HL-60 (cell line): ENCODE results near the gene PLA2G6.

Source experiments
- DNase-seq, 2 experiments: peaks; one replicate each; pipeline ENCODE4 v3.0.0-alpha.2; 2010 to 2020; ENCODE audit warnings: low read depth in 1 of 2, low spot score in 1 of 2
- H3K27ac ChIP-seq: fragments of 250-450 bp; sonication (Bioruptor Pico); replicated peaks from 2 replicates; pipeline ENCODE4 v1.5.1; 2020; ENCODE audit warnings: mild to moderate bottlenecking, moderate library complexity
- H3K27me3 ChIP-seq: fragments of 250-450 bp; sonication (Bioruptor Pico); 2 replicates; pipeline ENCODE4 v1.5.1; 2021; ENCODE audit warnings: mild to moderate bottlenecking, moderate library complexity; ENCODE audit not compliant: insufficient read depth, poor library complexity, severe bottlenecking
- H3K4me3 ChIP-seq: replicated peaks from 2 replicates; pipeline ENCODE4 v1.5.1; 2011; ENCODE audit warnings: mild to moderate bottlenecking, control low read depth, low read length; ENCODE audit not compliant: insufficient read depth
- GABPA ChIP-seq: IDR thresholded peaks from 2 replicates; pipeline ENCODE4 v1.6.1; 2012; ENCODE audit warnings: low read depth
- POLR2AphosphoS5 ChIP-seq: IDR thresholded peaks from 2 replicates; pipeline ENCODE4 v1.6.1; 2012; ENCODE audit warnings: low read depth
- SPI1 ChIP-seq: IDR thresholded peaks from 2 replicates; pipeline ENCODE4 v1.6.1; 2012; ENCODE audit warnings: low read depth, mild to moderate bottlenecking, borderline replicate concordance
- TF ChIP-seq, protein P1 (sequence below): IDR thresholded peaks from one replicate; pipeline ENCODE4 v1.5.1; 2011; ENCODE audit warnings: low read length, control low read depth, inconsistent platforms; ENCODE audit not compliant: insufficient read depth
- TF ChIP-seq, protein P2 (sequence below): IDR thresholded peaks from 2 replicates; pipeline ENCODE4 v1.6.1; 2012; ENCODE audit warnings: low read depth; ENCODE audit not compliant: insufficient replicate concordance

The PLA2G6 gene

DNA sequence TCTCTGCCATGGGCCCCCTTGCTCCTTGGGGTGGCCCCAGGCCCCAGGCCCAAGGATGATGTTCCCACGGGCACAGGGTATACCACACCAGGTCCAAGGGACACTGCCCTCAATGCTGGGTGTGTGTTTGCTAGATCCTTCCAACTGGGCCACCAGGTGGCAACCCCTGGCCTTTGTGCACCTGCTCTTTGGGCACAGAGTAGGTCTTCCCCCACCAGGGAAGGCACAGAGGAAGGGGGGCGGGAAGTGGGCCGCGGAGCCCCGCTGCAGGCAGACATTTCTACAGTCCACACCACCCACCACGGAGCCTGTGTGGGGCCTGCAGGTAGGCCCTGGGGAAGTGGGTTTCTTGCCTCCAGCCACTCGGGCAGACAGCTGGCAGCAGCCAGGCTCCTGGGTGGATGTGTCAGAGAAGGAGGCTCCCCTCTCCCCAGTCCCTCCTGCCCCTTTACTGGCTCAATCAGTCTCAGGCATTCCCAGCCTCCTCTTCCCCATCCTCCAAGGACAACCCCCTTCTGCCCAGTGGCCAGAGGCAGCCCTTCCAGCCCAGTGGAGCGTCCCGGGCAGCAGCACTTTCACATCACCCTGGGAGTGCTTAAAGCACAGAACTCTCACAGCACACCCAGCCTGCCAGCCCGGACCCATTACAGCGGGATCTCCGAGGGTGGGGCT lies 41.8 kb upstream of the PLA2G6 start:
- DNase-seq, result no peak
- TF ChIP-seq, protein P1, sequence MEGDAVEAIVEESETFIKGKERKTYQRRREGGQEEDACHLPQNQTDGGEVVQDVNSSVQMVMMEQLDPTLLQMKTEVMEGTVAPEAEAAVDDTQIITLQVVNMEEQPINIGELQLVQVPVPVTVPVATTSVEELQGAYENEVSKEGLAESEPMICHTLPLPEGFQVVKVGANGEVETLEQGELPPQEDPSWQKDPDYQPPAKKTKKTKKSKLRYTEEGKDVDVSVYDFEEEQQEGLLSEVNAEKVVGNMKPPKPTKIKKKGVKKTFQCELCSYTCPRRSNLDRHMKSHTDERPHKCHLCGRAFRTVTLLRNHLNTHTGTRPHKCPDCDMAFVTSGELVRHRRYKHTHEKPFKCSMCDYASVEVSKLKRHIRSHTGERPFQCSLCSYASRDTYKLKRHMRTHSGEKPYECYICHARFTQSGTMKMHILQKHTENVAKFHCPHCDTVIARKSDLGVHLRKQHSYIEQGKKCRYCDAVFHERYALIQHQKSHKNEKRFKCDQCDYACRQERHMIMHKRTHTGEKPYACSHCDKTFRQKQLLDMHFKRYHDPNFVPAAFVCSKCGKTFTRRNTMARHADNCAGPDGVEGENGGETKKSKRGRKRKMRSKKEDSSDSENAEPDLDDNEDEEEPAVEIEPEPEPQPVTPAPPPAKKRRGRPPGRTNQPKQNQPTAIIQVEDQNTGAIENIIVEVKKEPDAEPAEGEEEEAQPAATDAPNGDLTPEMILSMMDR, result no peak
- TF ChIP-seq SPI1, result no peak
- TF ChIP-seq GABPA, result no peak
- TF ChIP-seq, protein P2, sequence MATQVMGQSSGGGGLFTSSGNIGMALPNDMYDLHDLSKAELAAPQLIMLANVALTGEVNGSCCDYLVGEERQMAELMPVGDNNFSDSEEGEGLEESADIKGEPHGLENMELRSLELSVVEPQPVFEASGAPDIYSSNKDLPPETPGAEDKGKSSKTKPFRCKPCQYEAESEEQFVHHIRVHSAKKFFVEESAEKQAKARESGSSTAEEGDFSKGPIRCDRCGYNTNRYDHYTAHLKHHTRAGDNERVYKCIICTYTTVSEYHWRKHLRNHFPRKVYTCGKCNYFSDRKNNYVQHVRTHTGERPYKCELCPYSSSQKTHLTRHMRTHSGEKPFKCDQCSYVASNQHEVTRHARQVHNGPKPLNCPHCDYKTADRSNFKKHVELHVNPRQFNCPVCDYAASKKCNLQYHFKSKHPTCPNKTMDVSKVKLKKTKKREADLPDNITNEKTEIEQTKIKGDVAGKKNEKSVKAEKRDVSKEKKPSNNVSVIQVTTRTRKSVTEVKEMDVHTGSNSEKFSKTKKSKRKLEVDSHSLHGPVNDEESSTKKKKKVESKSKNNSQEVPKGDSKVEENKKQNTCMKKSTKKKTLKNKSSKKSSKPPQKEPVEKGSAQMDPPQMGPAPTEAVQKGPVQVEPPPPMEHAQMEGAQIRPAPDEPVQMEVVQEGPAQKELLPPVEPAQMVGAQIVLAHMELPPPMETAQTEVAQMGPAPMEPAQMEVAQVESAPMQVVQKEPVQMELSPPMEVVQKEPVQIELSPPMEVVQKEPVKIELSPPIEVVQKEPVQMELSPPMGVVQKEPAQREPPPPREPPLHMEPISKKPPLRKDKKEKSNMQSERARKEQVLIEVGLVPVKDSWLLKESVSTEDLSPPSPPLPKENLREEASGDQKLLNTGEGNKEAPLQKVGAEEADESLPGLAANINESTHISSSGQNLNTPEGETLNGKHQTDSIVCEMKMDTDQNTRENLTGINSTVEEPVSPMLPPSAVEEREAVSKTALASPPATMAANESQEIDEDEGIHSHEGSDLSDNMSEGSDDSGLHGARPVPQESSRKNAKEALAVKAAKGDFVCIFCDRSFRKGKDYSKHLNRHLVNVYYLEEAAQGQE, result no peak
- no peak for TF ChIP-seq POLR2AphosphoS5
- H3K4me3 ChIP-seq, result no peak overlapping the region
- H3K27me3 ChIP-seq, result no peaks in the 10 kb centered on the region
- no peak overlapping the region for H3K27ac ChIP-seq

DNA sequence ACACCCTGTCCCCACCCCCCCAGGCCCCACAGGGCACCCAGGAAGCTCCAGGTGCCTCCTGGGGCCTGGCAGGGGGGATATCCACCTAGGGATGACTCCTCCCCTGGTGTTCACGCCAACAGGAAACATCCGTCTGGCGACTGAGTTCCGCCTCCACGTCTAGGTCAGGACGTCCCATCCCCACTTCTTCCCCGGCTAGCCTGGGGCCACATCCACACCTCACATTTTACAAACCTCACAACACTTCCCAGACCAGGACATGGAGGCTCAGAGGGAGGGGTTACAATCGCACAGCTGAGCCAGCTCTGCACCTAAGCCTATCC lies 41.1 kb upstream of the PLA2G6 start:
- Histone ChIP-seq H3K4me3 (no peak overlapping the region), H3K27me3 (no peaks in the 10 kb centered on the region), H3K27ac (no peak overlapping the region)
- TF ChIP-seq, protein P1, result no peak
- no peak for TF ChIP-seq SPI1
- no peak for DNase-seq

- H3K4me3 ChIP-seq, result no peak overlapping the region
- no peak for DNase-seq
Observed at GRCh38 chr22:38221908-38222796, 40.5 kb upstream of the PLA2G6 start.

More at GRCh38 chr22:38221908-38222796, 40.5 kb upstream of the PLA2G6 start:
- TF ChIP-seq SPI1 (no peak), POLR2AphosphoS5 (no peak), GABPA (no peak)
- TF ChIP-seq, protein P1, result no peak
- TF ChIP-seq, protein P2, result no peak
- no peaks in the 10 kb centered on the region for H3K27me3 ChIP-seq
- H3K27ac ChIP-seq, result no peak overlapping the region
